ENCODE data around the gene RAET1G.
"Not testable (repeated sequence)": the region's sequence is repeated elsewhere in the genome, so short reads cannot be mapped to it uniquely, and the experiment has no call there.

Gene RAET1G

DNA sequence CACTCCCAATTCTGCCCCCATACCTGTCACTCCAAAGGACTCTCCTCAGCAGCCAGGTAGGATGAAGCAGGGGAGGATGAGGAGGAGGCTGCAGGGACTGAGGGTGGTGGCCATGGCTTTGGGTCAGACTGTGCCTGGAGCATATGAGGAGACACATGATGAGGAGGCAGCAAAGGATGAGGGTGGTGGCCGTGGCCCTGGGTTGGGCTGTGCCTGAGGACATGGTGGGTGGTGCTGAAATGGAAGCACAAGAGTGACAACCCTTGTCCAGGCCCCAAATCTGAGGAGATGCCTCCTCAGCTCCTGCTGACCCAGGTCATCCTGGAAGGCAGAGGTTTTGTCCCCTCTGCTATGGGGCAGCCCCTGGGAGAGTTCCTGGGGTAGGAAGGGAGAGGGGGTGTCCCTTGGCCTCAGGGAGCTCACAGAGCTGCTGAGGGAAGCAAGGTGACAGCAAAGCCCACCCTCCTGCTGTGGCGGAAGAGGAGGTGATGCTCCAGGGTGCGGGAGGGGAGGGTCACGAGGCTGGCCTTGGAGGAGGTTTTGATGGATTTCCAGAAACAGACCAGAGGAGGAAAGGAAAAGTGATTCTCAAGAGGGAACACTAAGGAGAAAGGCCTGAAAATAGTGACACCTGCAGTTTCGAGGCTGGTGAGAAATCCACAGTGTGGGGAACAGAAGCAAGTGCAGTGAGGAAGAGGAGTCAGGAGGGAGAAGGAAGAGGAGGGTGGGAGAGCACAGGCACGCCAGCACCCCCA is 4.6 kb downstream of the RAET1G start:
- H3K9ac ChIP-seq (ENCODE audit: insufficient read length, low read depth) = no peak overlapping the region
- H3K27me3 ChIP-seq (ENCODE audit: insufficient read depth, insufficient read length) = peaks cover 37% of the 10 kb centered on the region
- no peak for TF ChIP-seq YY1 (IDR thresholded peaks at IDR 0.05; ENCODE audit: insufficient read depth, insufficient read length)
- no peak for TF ChIP-seq SUZ12 (IDR thresholded peaks at IDR 0.05; ENCODE audit: extremely low read depth, insufficient read depth, insufficient read length)
- TF ChIP-seq ZNF274 (IDR thresholded peaks at IDR 0.05; ENCODE audit: low read depth, low read length) = no peak
- H3K9me3 ChIP-seq (ENCODE audit: insufficient read depth, low read length) = no peaks in the 10 kb centered on the region
- H3K4me1 ChIP-seq (ENCODE audit: insufficient read depth, insufficient read length) = no peaks in the 10 kb centered on the region
- no peak overlapping the region for H3K4me3 ChIP-seq (ENCODE audit: insufficient read length, low read depth)
- H3K36me3 ChIP-seq (ENCODE audit: insufficient read depth, insufficient read length, low read length) = no peaks in the 10 kb centered on the region
- DNase-seq (ENCODE audit: low read depth, low spot score) = no peak

DNA sequence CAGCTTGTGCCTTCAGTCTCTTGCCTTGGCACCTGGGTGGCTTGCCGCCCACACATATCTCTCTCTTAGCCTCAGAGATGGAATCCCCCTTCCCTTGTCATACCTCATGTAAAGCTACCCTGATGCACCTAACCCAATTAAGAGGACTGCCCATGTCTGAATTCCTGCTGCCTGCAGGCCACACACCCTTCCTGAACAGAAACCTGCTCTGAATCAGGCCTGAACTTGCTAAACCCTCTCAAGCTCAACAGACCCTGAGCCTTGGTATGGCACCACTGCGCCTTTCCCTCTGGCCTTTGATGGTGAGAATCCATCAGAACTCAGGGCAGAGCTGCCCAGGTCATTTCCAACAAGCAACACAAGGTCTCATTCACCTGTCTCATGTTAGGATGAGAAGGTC is 5.2 kb downstream of the RAET1G start:
- H3K4me3 ChIP-seq (ENCODE audit: insufficient read length, low read depth) = no peak overlapping the region
- TF ChIP-seq ZNF274 (IDR thresholded peaks at IDR 0.05; ENCODE audit: low read depth, low read length) (no peak), SUZ12 (IDR thresholded peaks at IDR 0.05; ENCODE audit: extremely low read depth, insufficient read depth, insufficient read length) (no peak), YY1 (IDR thresholded peaks at IDR 0.05; ENCODE audit: insufficient read depth, insufficient read length) (no peak)
- no peaks in the 10 kb centered on the region for H3K9me3 ChIP-seq (ENCODE audit: insufficient read depth, low read length)
- no peak overlapping the region for H3K9ac ChIP-seq (ENCODE audit: insufficient read length, low read depth)
- DNase-seq (ENCODE audit: low read depth, low spot score) = no peak
- H3K4me1 ChIP-seq (ENCODE audit: insufficient read depth, insufficient read length) = no peaks in the 10 kb centered on the region
- no peaks in the 10 kb centered on the region for H3K36me3 ChIP-seq (ENCODE audit: insufficient read depth, insufficient read length, low read length)
- peaks cover 30% of the 10 kb centered on the region for H3K27me3 ChIP-seq (ENCODE audit: insufficient read depth, insufficient read length)

DNA sequence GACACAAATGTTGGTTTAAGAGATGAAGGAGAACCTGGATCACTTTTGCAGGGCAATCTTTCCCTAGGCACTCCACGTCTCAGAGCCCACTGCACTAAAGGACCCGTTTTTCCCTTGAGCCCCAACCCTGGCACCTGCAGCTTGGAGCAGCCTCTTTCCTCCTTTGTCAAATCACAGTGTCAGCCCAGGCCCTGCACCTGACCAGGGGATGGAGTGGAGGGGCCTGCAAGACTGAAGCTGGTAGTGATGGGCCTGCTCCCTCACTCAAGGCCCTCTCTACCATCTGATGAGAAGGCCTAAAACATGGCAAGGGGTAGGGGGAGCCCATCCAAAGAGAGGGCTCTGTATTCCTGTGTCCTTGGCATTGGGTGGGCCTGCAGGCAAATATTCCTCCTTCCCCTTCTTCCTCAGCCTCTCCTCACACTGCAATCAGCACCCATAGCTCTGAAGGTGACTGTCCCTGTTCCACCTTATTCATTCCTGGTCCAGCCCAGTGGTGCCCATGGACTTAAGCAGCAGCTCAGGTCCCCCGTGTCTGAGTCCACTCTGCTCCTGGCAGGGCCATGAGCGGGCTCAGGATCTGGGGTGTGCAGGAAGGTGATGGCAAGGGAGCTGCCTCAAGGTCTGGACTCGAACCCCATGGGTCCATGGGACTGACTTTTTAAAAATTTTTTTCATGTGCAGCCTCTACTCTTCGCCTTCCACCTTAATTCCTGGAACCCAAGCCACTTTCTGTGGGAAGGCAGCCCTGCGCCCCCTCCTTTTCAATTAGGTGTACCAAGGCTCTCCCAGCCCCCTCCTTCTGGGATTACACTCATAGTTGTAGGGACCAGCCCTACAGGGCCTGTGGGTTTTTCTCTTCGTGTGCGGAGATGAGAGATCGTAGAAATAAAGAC is 6.7 kb downstream of the RAET1G start:
- Histone ChIP-seq H3K27me3 (ENCODE audit: insufficient read depth, insufficient read length) (peaks cover 16% of the 10 kb centered on the region), H3K4me3 (ENCODE audit: insufficient read length, low read depth) (no peak overlapping the region), H3K4me1 (ENCODE audit: insufficient read depth, insufficient read length) (no peaks in the 10 kb centered on the region), H3K9me3 (ENCODE audit: insufficient read depth, low read length) (no peaks in the 10 kb centered on the region), H3K9ac (ENCODE audit: insufficient read length, low read depth) (no peak overlapping the region), H3K36me3 (ENCODE audit: insufficient read depth, insufficient read length, low read length) (no peaks in the 10 kb centered on the region)
- no peak for TF ChIP-seq SUZ12 (IDR thresholded peaks at IDR 0.05; ENCODE audit: extremely low read depth, insufficient read depth, insufficient read length)
- no peak for TF ChIP-seq YY1 (IDR thresholded peaks at IDR 0.05; ENCODE audit: insufficient read depth, insufficient read length)
- no peak for TF ChIP-seq ZNF274 (IDR thresholded peaks at IDR 0.05; ENCODE audit: low read depth, low read length)
- no peak for DNase-seq (ENCODE audit: low read depth, low spot score)

DNA sequence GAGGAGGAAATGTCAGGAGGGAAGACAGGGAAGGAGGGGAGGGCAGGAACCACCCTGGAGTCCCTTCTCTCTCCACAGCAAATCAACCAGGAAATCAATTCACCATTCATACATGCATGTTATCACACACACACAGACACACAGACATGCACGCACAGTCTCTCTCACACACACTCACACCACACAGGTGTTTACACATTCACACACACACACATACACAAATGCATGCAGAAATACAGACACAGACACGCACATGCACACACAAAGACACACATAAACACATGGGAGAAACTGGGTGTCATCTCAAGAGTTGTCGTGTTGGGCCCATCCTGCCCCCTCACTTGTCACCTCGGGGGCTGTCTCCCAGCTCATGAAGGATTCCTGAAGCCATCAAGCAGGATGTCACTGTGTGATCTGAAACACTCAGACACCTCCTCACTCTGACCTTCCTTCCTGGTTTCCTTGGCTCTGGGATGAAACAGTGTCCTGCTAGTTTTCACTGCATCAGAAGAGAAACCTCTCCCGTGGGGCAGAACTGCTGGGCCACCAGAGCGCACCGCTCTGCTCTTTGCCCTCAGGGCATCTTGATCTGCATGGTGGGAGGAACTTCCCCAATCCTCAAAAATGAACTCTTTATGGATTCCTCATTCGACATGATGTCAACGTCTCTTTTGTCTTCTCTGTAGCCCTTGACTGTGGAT is 9.2 kb downstream of the RAET1G start:
- no peak for DNase-seq (ENCODE audit: low read depth, low spot score)
- Histone ChIP-seq H3K9ac (ENCODE audit: insufficient read length, low read depth) (no peak overlapping the region), H3K27me3 (ENCODE audit: insufficient read depth, insufficient read length) (no peaks in the 10 kb centered on the region), H3K4me3 (ENCODE audit: insufficient read length, low read depth) (no peak overlapping the region), H3K4me1 (ENCODE audit: insufficient read depth, insufficient read length) (no peaks in the 10 kb centered on the region), H3K36me3 (ENCODE audit: insufficient read depth, insufficient read length, low read length) (no peaks in the 10 kb centered on the region), H3K9me3 (ENCODE audit: insufficient read depth, low read length) (peaks cover 14% of the 10 kb centered on the region; the same call in 1 of the 2 replicates)
- TF ChIP-seq ZNF274 (IDR thresholded peaks at IDR 0.05; ENCODE audit: low read depth, low read length) = no peak
- TF ChIP-seq YY1 (IDR thresholded peaks at IDR 0.05; ENCODE audit: insufficient read depth, insufficient read length) = no peak
- TF ChIP-seq SUZ12 (IDR thresholded peaks at IDR 0.05; ENCODE audit: extremely low read depth, insufficient read depth, insufficient read length) = no peak

DNA sequence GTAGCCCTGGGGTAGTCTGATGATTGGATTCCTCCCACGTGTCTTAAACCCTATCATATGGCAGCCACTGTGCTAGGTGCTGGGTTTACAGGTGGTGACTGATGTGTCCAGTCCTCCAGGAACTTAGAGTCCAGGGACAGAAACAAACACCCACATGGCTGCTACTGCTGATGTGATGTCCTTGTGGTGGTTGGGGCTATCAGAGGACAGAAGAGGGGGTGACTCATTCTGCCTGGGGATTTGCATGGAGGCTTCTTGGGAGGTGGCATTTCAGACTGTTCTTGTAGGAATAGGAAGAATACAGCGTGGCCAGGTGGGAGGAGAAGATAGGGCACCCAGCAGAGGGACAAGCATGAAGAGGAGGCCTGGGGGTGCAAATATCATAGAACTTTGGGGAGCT is 9.8 kb downstream of the RAET1G start:
- no peaks in the 10 kb centered on the region for H3K36me3 ChIP-seq (ENCODE audit: insufficient read depth, insufficient read length, low read length)
- H3K27me3 ChIP-seq (ENCODE audit: insufficient read depth, insufficient read length) = no peaks in the 10 kb centered on the region

DNA sequence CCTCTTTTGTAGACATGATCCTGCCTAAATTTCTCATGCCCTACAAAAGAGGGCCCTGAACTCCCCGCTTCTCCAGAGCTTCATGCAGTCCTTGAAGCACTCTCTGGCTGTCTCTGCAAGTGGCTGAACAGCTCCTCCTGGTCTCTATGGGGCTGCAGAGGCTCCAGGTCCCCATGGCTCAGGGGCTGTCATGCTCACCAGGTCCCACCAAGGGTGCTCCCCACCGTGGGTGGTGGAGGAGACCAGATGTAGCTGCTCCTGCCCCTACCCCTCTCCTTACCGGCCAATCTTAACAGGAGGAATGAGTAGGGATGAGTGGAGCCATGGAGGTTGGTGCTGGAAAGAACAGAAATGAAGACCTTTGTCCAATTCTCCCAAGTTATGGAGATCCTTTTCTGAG is 10.2 kb downstream of the RAET1G start:
- not testable (repeated sequence) for H3K4me1 ChIP-seq (ENCODE audit: insufficient read depth, insufficient read length); H3K9ac ChIP-seq (ENCODE audit: insufficient read length, low read depth); H3K36me3 ChIP-seq (ENCODE audit: insufficient read depth, insufficient read length, low read length); H3K27me3 ChIP-seq (ENCODE audit: insufficient read depth, insufficient read length); DNase-seq (ENCODE audit: low read depth, low spot score); H3K4me3 ChIP-seq (ENCODE audit: insufficient read length, low read depth)
- H3K9me3 ChIP-seq (ENCODE audit: insufficient read depth, low read length) = peaks cover 22% of the 10 kb centered on the region; the same call in 1 of the 2 replicates

More for the DNA sequence above, 9.8 kb downstream of the RAET1G start:
- no peak for TF ChIP-seq YY1 (IDR thresholded peaks at IDR 0.05; ENCODE audit: insufficient read depth, insufficient read length)
- no peak for TF ChIP-seq SUZ12 (IDR thresholded peaks at IDR 0.05; ENCODE audit: extremely low read depth, insufficient read depth, insufficient read length)
- no peak for TF ChIP-seq ZNF274 (IDR thresholded peaks at IDR 0.05; ENCODE audit: low read depth, low read length)
- peaks cover 20% of the 10 kb centered on the region; the same call in 1 of the 2 replicates for H3K9me3 ChIP-seq (ENCODE audit: insufficient read depth, low read length)
- no peaks in the 10 kb centered on the region for H3K4me1 ChIP-seq (ENCODE audit: insufficient read depth, insufficient read length)
- H3K9ac ChIP-seq (ENCODE audit: insufficient read length, low read depth) = no peak overlapping the region
- no peak for DNase-seq (ENCODE audit: low read depth, low spot score)
- no peak overlapping the region for H3K4me3 ChIP-seq (ENCODE audit: insufficient read length, low read depth)

DNA sequence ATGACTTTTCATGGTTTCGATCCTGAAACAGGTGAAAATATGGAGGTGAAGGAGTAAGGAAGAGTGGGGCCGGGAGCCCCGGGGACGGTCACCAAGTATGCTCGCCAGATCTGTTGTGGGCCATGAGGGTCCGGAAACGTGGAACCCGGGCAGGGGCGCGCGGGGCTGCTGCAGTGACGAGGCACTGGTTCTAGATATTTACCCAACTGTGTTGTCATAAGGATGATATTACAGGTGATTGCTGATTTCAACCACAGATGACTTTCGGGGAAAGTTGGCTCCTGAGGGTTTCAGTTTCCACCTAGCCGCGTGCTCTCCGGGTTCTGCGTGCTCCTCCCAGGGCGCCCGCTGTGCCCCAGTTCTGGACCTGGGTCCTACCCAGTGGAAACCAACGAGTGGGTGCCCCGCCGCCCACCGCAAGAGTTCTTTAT is 12.2 kb downstream of the RAET1G start:
- no peaks in the 10 kb centered on the region for H3K4me1 ChIP-seq (ENCODE audit: insufficient read depth, insufficient read length)
- peaks cover 22% of the 10 kb centered on the region; the same call in 1 of the 2 replicates for H3K9me3 ChIP-seq (ENCODE audit: insufficient read depth, low read length)
- no peak for DNase-seq (ENCODE audit: low read depth, low spot score)
- no peak overlapping the region for H3K9ac ChIP-seq (ENCODE audit: insufficient read length, low read depth)
- no peaks in the 10 kb centered on the region for H3K36me3 ChIP-seq (ENCODE audit: insufficient read depth, insufficient read length, low read length)
- TF ChIP-seq ZNF274 (IDR thresholded peaks at IDR 0.05; ENCODE audit: low read depth, low read length) (no peak), SUZ12 (IDR thresholded peaks at IDR 0.05; ENCODE audit: extremely low read depth, insufficient read depth, insufficient read length) (no peak), YY1 (IDR thresholded peaks at IDR 0.05; ENCODE audit: insufficient read depth, insufficient read length) (no peak)
- H3K27me3 ChIP-seq (ENCODE audit: insufficient read depth, insufficient read length) = no peaks in the 10 kb centered on the region
- H3K4me3 ChIP-seq (ENCODE audit: insufficient read length, low read depth) = no peak overlapping the region
